ENCODE measurements around the gene SHISAL2A.

SHISAL2A gene

DNA sequence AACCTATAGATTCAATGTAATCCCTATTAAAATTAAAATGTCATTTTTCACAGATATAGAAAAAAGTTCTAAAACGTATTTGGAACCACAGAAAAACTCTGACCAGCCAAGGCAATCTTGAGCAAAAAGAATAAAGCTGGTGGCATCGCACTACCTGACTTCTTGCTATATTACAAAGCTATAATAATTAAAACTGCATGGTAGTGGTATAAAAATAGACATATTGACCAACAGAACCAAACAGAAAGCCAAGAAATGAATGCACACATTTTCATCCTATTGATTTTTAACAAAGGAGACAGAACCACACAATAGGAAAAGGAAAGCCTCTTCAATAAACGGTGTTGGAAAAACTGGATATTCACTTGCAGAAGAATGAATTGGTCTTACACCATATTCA lies 9.2 kb upstream of the SHISAL2A start:
- DNase-seq: no peak

DNA sequence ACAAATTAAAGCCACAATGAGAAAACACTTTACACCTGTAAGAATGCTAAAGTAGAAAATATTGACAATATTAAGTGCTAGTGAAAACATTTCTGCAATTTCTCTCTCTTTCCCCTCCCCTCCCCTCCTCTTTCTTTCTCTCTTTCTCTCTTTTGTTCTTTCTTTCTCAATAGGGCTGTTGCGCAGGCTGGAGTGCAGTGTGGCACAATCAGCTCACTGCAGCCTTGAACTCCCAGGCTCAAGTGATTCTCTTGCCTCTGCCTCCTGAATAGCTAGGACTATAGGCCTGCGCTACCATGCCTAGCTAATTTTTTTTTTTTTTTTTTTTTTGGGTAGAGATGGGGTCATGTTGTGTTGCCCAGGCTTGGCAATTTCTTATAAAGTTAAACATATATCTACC lies 5.9 kb upstream of the SHISAL2A start:
- no peak for DNase-seq

DNA sequence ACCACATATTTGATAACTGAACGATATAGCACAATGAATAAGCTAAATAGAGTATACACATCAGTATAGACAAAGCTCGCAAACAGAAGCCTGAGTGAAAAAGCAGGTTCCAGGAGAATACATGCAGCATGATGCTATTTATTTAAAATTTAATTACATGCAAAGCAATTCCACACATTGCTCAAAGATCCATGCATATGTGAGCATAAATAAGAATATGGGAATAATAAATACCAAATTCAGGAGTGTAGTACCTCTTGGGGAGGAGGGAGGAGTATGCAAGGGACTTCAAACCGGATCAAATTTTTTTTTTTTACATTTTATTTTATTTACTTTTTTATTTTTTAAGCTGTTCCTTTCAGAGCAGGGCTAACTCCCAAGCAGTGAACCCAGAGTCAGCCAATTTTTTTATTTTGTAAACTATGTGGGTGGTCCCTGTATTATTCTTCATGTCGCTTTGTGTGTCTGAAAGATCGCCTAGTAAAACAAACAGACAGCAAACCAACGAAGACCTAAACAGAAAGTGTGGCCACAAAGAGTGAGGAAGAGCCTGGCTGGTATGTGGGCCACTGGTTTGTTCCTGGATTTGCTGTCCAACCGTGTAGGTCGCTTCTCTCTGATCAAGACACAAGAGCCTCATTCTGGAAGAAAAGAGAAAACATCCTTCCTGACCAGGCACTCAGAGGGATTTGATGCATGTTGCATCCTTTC lies 4.2 kb upstream of the SHISAL2A start:
- no peak for DNase-seq

DNA sequence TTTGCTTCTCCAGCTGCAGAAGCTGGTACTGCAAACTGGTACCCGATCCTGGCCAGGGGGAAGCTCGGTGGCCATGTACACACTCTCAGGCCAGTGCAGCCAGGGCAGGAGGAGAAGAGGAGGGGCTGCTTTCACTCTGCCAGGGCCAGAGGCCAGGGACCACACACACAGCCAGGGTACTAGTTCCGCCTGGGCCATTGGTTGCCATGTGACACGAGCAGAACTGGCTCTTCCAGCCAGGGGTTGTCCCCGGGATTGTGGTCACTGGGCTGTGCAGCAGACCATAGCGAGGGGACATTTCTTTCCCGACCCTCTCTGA lies 3.7 kb upstream of the SHISAL2A start:
- DNase-seq: no peak

DNA sequence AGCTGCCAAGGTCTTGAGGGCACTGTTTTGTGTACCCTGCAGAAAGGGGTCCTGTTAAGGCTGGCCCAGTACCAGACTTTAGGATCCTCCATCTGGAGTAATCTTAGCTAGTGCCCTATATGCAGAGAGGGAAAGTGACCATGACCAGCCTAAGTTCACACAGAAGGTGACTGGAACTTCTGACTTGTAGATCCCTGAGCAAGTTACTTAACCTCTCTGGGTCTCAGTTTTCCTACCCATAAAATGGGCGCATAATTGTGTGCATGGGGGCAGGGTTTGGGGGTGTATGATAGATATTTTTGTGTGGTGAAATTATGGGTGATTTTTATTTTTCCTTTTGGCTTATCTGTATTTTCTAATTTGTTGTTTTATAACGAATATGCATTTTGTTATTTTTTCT lies 3.3 kb upstream of the SHISAL2A start:
- DNase-seq: no peak

DNA sequence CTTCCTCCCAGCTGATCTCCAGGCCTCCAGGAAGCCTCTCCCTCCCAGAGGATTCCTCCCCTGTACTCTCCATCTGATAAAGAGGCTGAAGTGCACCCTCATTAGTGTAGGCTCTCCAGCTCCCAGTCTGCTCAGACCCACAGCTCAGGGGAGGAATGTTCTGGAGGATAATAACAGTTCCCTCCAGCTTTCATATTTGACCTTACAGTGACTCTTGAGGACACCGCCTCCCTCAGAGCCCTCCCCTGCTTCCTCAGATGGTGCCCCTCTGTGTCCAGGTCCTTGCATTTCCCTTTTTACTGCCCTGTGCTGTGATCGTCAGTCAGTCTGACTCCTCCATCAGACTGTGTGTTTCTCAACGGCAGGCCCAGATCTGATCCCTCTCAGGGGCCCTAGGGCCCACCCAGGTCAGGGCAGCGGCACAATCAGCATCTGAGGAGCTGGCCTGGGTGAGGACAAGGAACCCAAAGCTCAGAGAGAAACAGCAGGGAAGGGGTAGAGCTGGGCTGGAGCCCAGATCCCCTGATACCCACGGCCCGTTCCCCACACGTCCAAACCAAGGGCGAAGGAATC lies 1.1 kb upstream of the SHISAL2A start:
- DNase-seq: no peak

DNA sequence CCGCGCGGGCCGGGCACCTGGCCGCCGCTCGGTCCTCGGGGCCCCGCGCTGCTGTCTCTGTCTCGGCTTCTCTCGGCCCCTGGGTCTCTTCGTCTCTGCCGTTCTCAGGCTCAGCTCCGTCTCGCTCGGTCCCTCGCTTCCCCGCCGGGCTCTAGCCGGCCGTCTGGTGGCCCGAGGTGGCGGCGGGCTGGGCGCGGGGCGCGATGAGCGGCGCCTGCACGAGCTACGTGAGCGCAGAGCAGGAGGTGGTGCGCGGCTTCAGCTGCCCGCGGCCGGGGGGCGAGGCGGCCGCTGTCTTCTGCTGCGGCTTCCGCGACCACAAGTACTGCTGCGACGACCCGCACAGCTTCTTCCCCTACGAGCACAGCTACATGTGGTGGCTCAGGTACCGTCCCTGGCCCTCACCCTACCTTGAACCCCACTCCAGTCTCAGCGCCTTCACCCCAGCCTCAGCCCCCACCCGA lies 355 bp downstream of the SHISAL2A start:
- peak; percentile 29 for DNase-seq

DNA sequence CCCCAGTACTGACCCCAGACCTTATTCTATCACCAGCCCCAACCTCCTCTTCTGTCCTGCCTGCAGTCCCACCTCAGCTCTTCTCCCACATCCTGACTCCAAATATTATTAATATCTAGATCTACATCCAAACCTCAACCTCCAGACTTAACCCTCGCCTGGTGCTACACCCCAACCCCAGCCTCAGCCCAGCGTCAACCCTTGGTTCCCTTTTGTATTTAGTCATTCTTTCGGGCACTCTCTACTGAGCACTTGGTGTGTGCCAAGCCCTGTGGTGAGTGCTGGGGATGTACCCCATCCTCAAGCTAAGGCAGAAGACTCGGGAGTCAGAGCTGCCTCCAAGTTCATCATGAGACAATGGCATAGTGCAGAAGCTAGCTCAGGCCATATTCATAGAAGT lies 1.1 kb downstream of the SHISAL2A start:
- DNase-seq: no peak

DNA sequence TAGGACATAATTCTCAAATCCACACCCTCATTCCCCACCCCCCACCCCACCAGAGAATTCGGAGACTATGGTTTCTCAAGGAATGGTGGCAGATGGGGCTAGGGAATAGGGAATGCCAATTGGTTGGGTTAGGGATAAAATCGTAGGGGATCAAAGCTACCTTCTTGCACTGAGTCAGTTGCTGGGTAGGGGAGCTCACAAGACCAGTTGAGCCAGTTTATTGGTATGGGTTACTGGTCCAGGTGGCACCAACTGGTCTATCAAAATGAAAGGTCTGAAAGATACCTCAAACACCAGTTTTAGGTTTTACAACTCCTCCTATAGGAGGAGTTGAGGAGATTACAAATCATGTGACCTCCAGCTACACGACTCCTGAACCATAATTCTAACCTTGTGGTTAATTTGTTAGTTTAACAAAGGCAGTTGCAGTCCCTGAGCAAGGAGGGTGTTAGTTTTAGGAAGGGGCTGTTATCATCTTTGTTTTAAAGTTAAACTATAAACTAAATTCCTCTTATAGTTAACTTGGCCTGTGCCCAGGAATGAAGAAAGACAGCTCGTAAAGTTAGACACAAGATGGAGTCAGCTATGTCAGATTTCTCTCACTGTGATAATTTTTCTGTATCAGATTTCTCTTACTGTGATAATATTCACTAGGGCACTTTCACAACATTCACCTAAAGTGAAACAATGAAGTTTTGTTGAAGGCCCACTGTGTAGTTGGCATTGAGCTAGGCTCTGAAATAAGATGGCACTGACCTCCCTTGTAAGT lies 2.5 kb downstream of the SHISAL2A start:
- DNase-seq: no peak

DNA sequence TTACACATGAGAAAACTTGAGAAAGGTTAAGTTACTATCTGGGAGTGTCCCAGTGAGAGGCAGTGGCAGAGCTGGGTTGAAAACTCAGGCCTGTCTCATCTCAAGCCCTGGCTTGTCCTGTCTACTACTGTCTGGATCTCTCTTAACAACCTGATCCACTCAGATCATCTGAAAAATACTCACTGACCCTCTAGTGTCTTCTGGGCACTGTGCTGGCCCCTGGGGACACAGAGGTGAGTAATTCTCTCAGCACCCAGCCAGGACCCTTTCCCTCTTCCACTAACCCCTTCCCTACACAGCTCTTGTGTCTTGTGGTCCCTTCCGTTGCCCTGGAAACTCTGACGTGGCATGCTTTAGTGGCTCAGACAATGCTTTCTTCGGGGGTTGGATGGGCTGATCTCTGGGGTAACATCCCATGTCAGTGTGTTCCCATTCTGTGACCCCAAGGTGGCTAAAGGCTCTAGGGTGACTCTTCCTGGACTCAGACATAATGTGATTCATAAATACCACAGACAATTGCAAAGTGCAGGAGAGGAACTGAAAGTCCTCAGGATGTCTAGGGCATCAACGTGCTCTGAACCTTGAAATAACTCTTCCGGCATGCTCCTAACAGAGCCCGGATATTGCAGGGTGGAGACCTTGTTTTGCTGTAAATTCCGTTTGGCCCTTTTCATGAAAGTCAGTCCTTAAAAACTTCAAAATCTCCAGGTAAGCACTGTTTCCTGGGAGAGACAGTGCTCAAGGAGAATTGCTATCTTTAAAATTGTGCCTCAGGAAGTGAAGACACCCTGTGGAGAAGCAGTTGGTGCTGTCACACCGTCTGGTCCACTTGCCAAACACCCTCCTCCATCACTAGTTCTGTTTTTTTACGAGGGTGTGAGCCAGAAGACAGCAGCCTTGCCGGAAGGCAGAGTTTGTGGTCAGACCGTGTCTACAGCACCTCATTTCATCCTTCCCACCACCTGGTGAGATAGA lies 4.0 kb downstream of the SHISAL2A start:
- no peak for DNase-seq

DNA sequence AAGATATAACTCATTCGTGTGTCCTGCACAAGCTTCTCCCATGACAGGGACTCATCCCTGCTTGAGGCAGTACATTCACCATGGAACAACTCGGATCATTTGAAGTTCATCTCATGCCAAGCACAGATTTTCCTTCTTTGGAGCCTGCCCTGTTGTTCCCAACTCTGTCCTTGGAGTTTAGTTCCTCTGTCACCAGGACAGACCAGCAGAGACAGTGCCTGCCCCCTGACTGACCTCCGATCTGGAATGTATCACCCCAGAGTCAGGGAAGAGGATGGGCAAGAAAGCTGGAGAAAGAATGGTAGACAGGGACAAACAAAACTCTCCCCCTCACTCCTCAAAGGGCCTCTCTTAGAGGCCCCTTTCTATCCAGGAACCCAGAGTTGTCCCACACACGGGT lies 5.0 kb downstream of the SHISAL2A start:
- DNase-seq: no peak

DNA sequence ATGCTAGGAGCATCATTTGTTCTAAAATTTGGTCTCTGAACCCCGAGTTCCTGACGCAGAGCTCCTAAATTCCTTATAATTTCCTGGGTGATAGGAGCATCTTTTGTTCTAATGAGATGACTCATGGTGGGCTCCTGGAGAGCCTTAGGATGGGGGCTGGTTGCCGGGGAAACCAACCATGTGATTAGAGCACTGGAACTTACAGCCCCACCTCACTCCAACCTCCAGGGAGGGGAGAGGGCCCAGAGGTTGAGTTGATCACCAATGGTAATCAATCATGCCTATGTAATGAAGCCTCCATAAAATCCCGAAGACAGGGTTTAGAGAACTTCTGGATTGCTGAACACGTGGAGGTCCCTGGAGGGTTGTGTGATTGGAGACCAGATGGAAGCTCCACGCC lies 7.7 kb downstream of the SHISAL2A start:
- no peak for DNase-seq

DNA sequence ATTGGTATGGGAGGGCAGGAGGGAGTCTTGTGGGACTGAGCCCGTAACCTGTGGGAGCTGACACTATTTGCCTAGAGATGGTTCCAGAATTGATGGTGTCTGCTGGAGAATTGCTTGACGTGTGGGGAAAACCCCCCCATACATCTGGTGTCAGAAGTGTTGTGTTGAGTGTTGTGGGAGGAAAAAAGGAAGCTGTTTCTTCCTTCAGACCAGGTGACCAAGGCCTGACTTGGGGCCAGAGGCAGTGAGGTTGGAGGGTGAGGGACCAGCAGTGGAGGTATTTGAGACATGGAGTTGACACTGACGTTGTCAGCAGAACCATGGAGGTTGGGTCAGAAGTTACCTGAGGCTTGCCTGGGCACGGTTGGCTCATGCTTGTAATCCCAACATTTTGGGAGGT lies 8.3 kb downstream of the SHISAL2A start:
- DNase-seq: no peak

DNA sequence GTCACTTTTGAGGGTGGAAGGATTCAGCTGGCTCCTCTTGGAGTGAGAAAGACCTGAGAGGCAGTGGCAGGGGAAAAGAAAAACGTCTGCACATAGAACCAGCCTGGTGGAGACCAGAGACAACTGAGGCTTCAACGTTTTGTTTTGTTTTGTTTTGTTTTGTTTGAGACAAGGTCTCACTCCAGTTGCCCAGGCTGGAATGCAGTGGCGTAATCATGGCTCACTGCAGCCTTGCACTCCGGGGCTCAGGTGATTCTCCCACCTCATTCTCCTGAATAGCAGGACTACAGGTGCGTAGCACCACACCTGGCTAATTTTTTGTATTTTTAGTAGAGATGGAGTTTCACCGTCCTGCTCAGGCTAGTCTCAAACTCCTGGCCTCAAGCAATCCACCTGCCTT lies 12.3 kb downstream of the SHISAL2A start:
- DNase-seq: no peak

DNA sequence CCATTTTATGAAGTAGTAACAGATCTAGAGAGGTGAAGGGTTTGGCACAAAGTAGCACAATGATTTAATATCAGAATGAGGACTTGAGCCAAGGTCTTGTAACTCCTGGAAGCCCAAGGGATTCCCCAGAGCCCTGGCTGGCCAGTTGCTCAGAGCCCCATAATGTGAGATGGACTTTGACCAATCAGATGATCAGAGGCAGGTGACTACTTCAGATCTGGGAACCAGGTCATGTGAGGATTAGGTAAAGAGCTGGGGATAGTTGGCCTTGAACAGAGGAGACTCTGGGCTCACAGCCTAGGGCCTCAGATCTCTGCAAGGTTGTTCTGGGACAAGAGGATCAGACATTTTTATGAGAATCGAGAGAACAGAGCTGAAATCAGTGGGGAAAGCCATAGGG lies 18.9 kb downstream of the SHISAL2A start:
- no peak for DNase-seq

DNA sequence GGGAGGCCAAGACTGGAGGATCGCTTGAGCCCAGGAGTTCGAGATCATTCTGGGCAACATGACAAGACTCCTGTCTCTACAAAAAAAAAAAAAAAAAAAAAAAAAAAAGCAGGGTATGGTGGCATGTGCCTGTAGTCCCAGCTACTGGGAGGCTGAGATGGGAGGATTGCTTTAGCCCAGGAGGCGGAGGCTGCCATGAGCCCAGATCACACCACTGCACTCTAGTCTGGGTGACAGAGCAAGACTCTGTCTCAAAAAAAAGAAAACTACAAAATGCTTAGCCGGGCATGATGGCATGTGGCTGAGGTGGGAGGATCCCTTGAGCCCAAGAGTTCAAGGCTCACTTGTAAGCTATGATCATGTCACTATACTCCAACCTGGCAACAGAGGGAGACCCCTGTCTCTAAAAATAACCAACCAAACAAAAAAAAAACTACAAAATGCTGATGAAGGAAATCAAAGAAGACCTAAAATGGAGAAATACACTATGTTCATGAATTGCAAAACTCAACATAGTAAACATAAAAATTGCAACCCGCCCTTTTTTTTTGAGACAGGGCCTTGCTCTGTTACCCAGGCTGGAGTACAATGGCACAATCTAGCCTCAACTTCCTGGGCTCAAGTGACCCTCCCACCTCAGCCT lies 20.4 kb downstream of the SHISAL2A start:
- no peak for DNase-seq

DNA sequence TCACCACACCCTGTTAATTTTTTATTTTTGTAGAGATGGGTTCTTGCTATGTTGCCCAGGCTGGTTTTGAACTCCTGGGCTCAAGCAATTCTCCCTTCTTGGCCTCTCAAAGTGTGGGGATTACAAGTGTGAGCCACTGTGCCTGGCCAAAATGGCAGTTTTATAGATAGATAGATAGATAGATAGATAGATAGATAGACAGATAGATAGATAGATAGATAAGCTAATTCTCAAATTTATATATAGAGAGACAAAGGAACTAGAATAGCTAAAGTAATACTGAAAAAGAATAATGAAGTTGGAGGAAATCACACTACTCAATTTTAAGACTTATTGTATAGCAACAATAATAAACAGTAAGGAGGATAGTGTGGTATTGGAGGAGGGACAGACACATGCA lies 21.1 kb downstream of the SHISAL2A start:
- DNase-seq: no peak

DNA sequence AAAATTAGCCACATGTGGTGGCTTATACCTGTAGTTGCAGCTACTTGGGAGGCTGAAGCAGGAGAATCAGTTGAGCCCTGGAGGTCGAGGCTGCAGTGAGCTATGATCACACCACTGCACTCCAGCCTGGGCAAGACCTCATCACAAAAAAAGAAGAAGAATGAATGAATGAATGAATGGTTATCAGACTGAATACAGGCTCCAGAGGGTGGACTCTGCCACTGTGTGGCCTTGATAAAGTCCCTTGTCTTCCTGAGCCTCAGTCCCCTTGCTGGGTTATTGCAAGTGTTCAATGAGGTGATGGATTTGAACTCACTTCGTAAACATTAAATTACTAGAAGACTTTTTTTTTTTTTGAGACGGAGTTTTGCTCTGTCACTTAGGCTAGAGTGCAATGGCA lies 24.7 kb downstream of the SHISAL2A start:
- no peak for DNase-seq

DNA sequence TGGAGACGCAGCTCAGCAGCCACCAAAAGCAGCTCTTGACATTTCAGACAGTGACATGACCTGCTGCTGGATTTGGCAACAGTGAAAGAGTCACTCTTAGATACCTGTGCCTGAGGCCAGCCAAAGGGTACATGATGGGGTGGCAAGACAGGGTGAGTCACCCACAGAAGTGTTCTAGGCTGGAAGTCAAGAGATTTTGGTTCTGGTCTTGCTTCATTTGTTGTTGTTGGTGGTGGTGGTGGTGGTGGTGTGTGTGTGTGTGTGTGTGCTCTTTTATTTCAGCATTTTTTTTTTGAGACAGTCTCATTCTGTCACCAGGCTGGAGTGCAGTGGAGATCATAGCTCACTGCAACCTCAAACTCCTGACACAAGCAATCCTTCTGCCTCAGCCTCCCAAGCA lies 25.8 kb downstream of the SHISAL2A start:
- DNase-seq: no peak

DNA sequence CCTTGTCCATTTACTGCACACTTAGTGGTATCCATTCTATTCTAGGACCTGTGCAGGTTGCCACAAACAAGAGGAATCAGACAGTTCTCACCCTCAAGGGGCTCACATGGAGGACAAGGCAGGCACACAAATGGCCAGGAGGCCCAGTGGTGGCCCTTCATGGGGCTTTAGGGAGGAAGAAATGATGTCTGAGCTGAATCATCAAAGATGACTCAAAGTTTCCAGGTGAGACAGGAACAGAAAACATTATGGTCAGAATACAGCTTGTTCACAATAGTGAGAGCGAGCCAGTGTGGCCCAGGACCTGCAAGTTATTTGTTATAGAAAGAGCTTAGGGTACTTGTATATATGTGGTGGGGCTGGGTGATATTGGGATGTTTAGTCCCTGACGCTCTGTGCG lies 26.4 kb downstream of the SHISAL2A start:
- DNase-seq: no peak

DNA sequence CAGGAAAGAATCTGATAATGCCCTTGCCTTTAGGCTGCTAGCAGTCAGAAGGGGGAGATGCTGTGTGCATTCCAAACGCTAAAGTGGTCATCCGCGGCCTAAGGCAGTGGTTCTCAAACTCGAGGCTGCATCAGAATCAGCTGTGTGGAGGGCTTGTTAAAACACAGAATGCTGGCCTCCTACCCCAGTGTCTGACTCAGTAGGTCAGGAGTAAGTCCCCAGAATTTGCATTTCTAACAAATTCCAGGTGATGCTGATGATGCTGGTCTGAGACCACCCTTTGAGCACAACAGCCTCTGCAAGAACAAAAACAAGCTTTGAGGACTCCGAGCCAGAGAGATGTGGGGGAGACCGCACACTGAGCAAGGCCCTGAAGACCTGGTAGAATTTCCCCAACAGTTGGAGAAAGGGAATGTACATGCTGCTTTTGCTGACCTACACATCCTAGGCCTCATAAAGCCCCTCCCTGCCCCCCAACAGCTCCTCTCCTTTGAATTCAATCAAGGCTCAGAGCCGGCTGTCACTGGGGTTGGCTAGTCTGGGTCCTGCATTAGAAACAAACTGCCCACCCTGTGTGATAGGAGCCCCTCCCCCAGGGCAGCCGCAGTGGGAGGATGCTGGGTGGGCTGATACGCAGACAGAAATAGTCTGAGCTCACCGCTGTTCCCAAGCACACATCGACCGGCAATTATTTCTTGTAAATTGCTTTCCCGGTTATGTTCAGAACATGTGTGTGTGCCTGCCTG lies 27.1 kb downstream of the SHISAL2A start:
- no peak for DNase-seq

DNA sequence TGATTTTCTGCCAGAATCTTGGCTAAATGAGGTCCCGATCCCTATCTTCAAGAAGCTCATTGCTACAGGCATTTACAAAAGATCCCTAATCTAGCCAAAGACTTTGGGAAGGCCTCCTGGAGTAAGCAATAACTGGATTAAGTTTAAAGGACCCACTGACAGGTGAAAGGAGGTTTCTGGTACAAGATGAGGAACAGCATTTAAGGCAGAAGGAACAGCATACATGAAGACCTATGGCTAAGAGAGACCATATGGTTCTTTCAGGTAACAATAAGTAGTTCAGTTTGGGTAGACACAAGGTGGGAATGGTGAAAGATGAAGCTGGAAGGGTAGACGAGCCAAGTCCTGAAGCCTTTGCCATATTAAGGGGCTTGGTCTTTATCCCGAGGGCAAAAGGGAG lies 27.8 kb downstream of the SHISAL2A start:
- DNase-seq: no peak
